Measurements from ENCODE around the gene AFF3. TPM values are rescaled to one million over a fixed set of nuclear protein-coding genes. Genes with fewer than 3 reads are reported as not detected.

The AFF3 gene
- total and polyA plus RNA-seq, 2 of the 8 experiments (the other 6 are each of a cell fraction or from before 2014, with no cell fraction given), result 0.27 to 3.0 TPM

GRCh38 chr2:100130595-100131391 is 11.6 kb downstream of the AFF3 start:
- no peak overlapping the region for H2BK20ac ChIP-seq (ENCODE audit: low read length)
- H2AK5ac ChIP-seq (ENCODE audit: low read depth, low read length), result no peak overlapping the region
- no peak overlapping the region for H4K5ac ChIP-seq (ENCODE audit: insufficient read length, low read depth, low read length)
- H3K36me3 ChIP-seq (ENCODE audit: control insufficient read depth in 2 of 4, insufficient read depth in 4 of 4, low read length in 3 of 4), result no peaks in the 10 kb centered on the region
- no peak overlapping the region for H3K4me2 ChIP-seq (ENCODE audit: insufficient read depth in 1 of 2, low read depth in 2 of 2, low read length in 2 of 2)
- ChIA-PET POLR2A (ENCODE audit: partially characterized antibody) (no interaction called here), CTCF (ENCODE audit: partially characterized antibody) (interaction anchor here (1.0 to 2.3 kb wide), 5 partner anchors 9 to 132 kb away, joined by 3 to 7 read pairs (median 5); no protein-coding TSS in a partner anchor)
- H3K56ac ChIP-seq (replicated peaks; ENCODE audit: insufficient read length, low read depth, low read length), result no peak overlapping the region
- H2BK15ac ChIP-seq (ENCODE audit: low read length), result no peak overlapping the region
- no peak overlapping the region for H3K4ac ChIP-seq (replicated peaks; ENCODE audit: insufficient read length, low read depth, low read length)
- H3K79me1 ChIP-seq (ENCODE audit: low read depth, low read length), result no peaks in the 10 kb centered on the region
- H2BK5ac ChIP-seq (ENCODE audit: low read depth, low read length), result no peak overlapping the region
- no peak overlapping the region for H2BK12ac ChIP-seq (ENCODE audit: low read depth, low read length)
- WGBS, 2 experiments (ENCODE audit: extremely low coverage in 1 of 2, insufficient coverage in 1 of 2, insufficient read length in 1 of 2, insufficient replicate concordance in 2 of 2, low coverage in 1 of 2, low lambda C conversion rate in 2 of 2, missing lambda C conversion rate in 1 of 2), result 84% methylated on average over 5 of the region's 5 CpGs; no CpG with 5 or more reads in 1 of the 2 experiments
- H2AFZ ChIP-seq (ENCODE audit: low read length), result no peak overlapping the region
- no peak overlapping the region for H3K9ac ChIP-seq (replicated peaks in 1 of 4; ENCODE audit: extremely low read depth in 1 of 4, low read depth in 3 of 4, low read length in 3 of 4)
- H3K27ac ChIP-seq (ENCODE audit: low read depth, low read length), result no peak overlapping the region
- FAIRE-seq, result no peak
- no peak overlapping the region for H3K14ac ChIP-seq (ENCODE audit: insufficient read length)
- no peaks in the 10 kb centered on the region for H3K79me2 ChIP-seq (ENCODE audit: control insufficient read depth in 1 of 2, insufficient read depth in 2 of 2, low read length in 2 of 2)
- H3K4me1 ChIP-seq (replicated peaks in 1 of 4; ENCODE audit: control insufficient read depth in 3 of 4, insufficient read depth in 4 of 4, low read length in 3 of 4), result no peaks in the 10 kb centered on the region
- no peak overlapping the region for H3K18ac ChIP-seq (ENCODE audit: extremely low read depth, low read length)
- no peak overlapping the region for H3K23ac ChIP-seq (ENCODE audit: insufficient read length)
- H2BK120ac ChIP-seq (replicated peaks; ENCODE audit: low read depth, low read length), result no peak overlapping the region
- H3K4me3 ChIP-seq (ENCODE audit: extremely low read depth in 1 of 4, insufficient read depth in 2 of 4, low read depth in 3 of 4, low read length in 4 of 4), result no peak overlapping the region
- peaks cover 0 to 4% (median 2%) of the 10 kb centered on the region in 4 experiments; a peak in 4 of 7 replicates for H3K27me3 ChIP-seq (replicated peaks in 1 of 4; ENCODE audit: control insufficient read depth in 3 of 4, extremely low read depth in 1 of 4, insufficient read depth in 3 of 4, low read length in 3 of 4)
- H4K20me1 ChIP-seq (replicated peaks in 1 of 2; ENCODE audit: control insufficient read depth in 1 of 2, insufficient read depth in 2 of 2, low read length in 2 of 2), result no peaks in the 10 kb centered on the region
- H3K23me2 ChIP-seq (ENCODE audit: low read depth, low read length), result no peaks in the 10 kb centered on the region
- H3K9me3 ChIP-seq (ENCODE audit: insufficient read depth in 2 of 2, low read depth in 1 of 2, low read length in 1 of 2), result no peaks in the 10 kb centered on the region
- H4K8ac ChIP-seq (ENCODE audit: extremely low read depth, insufficient read depth, low read length), result no peak overlapping the region
- DNase-seq (ENCODE audit: low read depth in 1 of 2, low spot score in 2 of 2), result no peak
- no peak overlapping the region for H4K91ac ChIP-seq (replicated peaks; ENCODE audit: insufficient read length, low read length)
- no peak for TF ChIP-seq EZH2 (IDR thresholded peaks at IDR 0.05; ENCODE audit: low read depth, low read length, severe bottlenecking)
